ENCODE measurements around the gene ANKRD36C.
"Not testable (repeated sequence)": the region's sequence is repeated elsewhere in the genome, so short reads cannot be mapped to it uniquely, and the experiment has no call there.

The ANKRD36C gene

GRCh38 chr2:95992520-95993272 is 1.1 kb upstream of the ANKRD36C start:
- not testable (repeated sequence) for H3K9me3 ChIP-seq, H3K27me3 ChIP-seq, H3K36me3 ChIP-seq, H3K4me1 ChIP-seq
- TF ChIP-seq CTCF (IDR thresholded peaks at IDR 0.05; ENCODE audit: low read depth, low read length), result peak; percentile 60
- H3K4me3 ChIP-seq (ENCODE audit: low read depth, low read length), result peak overlapping the region; percentile 60
- peak; percentile 41 for DNase-seq

GRCh38 chr2:95992102-95992501 is 478 bp upstream of the ANKRD36C start:
- peak overlapping the region; percentile 60 for H3K4me3 ChIP-seq (ENCODE audit: low read depth, low read length)
- not testable (repeated sequence) for H3K4me1 ChIP-seq, H3K27me3 ChIP-seq, H3K36me3 ChIP-seq, H3K9me3 ChIP-seq
- peak; percentile 39 for DNase-seq

GRCh38 chr2:95990884-95991283 is 740 bp downstream of the ANKRD36C start:
- DNase-seq, H3K4me1 ChIP-seq, H3K36me3 ChIP-seq, H3K9me3 ChIP-seq, H3K27me3 ChIP-seq: not testable (repeated sequence)
- H3K4me3 ChIP-seq (ENCODE audit: low read depth, low read length), result peak overlapping the region; percentile 14; the same call in 1 of the 2 replicates

DNA sequence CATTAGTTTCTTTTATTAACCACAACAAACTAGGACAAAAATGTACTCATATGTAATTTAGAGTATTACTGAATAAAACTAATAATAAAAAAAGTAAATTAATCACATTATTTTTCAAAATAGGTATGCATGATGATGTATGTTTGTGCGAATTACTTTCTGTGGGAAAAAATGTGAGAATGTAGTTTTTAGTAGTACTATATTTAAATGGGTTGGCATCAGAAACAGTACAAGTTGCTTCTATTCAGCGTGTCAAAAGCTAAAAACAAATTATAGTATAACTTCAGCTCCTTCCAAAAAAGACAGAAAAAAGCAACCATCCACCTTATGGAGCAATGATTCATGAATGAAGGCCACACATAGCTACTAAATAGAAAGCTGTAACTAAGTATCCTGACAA is 40.0 kb downstream of the ANKRD36C start:
- not testable (repeated sequence) for H3K4me1 ChIP-seq; H3K9me3 ChIP-seq; H3K36me3 ChIP-seq; H3K4me3 ChIP-seq (ENCODE audit: low read depth, low read length); H3K27me3 ChIP-seq; DNase-seq

DNA sequence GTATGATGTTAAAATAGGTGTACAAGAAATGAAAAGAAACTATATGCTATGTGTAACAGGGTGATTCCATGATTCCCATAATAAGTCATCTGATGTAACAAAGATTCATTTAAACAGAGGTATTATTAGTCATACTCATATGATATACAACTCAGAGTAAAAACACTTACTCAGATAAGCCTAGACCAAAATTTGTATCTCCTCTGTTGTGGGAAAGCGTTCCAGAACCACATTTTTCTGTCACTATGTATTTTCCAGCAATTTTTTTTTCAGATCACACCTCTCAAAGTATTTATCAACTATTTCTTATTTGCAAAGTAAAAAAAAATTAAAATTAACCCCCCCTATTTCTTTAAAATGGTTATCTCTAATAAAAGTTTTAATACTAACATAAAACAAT is 43.6 kb downstream of the ANKRD36C start:
- not testable (repeated sequence) for H3K36me3 ChIP-seq; H3K9me3 ChIP-seq; H3K4me1 ChIP-seq; DNase-seq; H3K27me3 ChIP-seq; H3K4me3 ChIP-seq (ENCODE audit: low read depth, low read length)

DNA sequence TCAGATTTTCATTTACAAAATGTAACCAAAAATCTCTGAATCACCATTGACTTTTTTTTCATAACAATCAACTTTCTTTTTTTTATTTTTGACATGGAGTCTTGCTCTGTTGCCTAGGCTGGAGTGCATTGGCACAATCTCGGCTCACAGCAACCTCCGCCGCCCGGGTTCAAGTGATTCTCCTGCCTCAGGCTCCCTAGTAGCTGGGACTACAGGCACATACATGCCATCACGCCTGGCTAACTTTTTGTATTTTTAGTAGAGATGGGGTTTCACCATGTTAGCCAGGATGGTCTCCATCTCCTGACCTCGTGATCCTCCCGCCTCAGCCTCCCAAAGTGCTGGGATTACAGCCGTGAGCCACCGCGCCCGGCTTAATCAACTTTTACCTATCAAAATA is 51.7 kb downstream of the ANKRD36C start:
- H3K4me1 ChIP-seq; H3K27me3 ChIP-seq; H3K9me3 ChIP-seq; H3K36me3 ChIP-seq; H3K4me3 ChIP-seq (ENCODE audit: low read depth, low read length); DNase-seq: not testable (repeated sequence)

DNA sequence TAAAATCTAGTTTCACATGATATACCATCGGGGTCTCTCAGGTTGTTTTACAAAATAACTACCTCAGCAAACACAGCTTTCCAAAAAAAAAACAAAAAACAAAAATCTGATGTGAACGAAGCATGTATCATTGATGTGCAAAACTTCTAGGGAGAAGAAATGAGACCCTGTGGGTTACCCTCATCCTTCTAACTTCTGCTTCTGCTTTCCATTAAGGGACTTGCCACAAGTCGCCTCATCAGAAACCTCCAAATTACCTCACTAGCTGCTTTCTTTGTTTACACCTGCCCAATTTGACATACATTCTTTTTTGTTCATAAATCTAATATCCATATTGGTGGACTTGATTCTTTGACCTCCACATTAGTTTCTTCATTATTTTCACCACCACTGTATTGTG is 60.9 kb downstream of the ANKRD36C start:
- H3K4me3 ChIP-seq (ENCODE audit: low read depth, low read length); H3K36me3 ChIP-seq; H3K9me3 ChIP-seq; DNase-seq; H3K27me3 ChIP-seq; H3K4me1 ChIP-seq: not testable (repeated sequence)

GRCh38 chr2:95917007-95917406 is 74.6 kb downstream of the ANKRD36C start:
- H3K9me3 ChIP-seq; H3K4me1 ChIP-seq; H3K27me3 ChIP-seq; H3K4me3 ChIP-seq (ENCODE audit: low read depth, low read length); DNase-seq; H3K36me3 ChIP-seq: not testable (repeated sequence)

DNA sequence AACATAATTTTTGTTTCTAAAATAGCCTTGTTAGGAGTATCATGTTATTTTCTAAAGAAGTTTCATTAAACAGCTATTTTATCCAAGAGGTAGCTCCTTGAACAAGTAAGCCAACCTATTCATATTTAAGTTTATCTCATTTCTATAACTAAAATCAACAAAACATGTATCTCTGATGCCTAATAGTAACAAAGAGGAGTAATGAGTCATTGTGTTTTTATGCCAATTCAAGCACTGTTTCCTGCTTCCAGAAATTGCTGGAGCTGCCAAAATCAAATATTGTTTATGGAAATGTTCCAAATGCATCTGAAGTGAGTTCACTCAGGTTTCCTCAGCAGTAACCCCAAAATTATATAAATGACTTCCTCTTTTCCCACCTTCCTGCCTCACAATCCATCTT is 76.5 kb downstream of the ANKRD36C start:
- H3K27me3 ChIP-seq, result not testable (repeated sequence)

DNA sequence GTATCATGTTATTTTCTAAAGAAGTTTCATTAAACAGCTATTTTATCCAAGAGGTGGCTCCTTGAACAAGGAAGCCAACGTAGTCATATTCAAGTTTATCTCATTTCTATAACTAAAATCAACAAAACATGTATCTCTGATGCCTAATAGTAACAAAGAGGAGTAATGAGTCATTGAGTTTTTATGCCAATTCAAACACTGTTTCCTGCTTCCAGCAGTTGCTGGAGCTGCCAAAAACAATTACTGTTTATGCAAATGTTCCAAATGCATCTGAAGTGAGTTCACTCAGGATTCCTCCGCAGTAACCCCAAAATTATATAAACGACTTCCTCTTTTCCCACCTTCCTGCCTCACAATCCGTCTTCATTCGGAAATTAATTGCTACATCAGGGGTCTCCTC is 80.2 kb downstream of the ANKRD36C start:
- H3K9me3 ChIP-seq; DNase-seq; H3K4me3 ChIP-seq (ENCODE audit: low read depth, low read length); H3K27me3 ChIP-seq; H3K4me1 ChIP-seq; H3K36me3 ChIP-seq: not testable (repeated sequence)

More for the DNA sequence above, 76.5 kb downstream of the ANKRD36C start:
- H3K4me1 ChIP-seq; H3K4me3 ChIP-seq (ENCODE audit: low read depth, low read length); DNase-seq; H3K36me3 ChIP-seq; H3K9me3 ChIP-seq: not testable (repeated sequence)

DNA sequence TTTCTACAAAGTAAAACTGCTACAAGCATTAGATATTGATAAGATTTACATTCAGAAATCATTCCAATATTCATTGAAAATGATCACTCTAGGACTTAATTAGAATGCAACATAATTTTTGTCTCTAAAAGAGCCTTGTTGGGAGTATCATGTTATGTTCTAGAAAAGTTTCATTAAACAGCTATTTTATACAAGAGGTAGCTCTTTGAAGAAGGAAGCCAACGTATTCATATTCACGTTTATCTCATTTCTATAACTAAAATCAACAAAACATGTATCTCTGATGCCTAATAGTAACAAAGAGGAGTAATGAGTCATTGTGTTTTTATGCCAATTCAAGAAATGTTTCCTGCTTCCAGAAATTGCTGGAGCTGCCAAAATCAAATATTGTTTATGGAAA is 97.2 kb downstream of the ANKRD36C start:
- H3K4me3 ChIP-seq (ENCODE audit: low read depth, low read length); H3K27me3 ChIP-seq; H3K36me3 ChIP-seq; H3K9me3 ChIP-seq; H3K4me1 ChIP-seq; DNase-seq: not testable (repeated sequence)

- H3K4me1 ChIP-seq; DNase-seq; H3K36me3 ChIP-seq; H3K4me3 ChIP-seq (ENCODE audit: low read depth, low read length); H3K27me3 ChIP-seq; H3K9me3 ChIP-seq: not testable (repeated sequence)
These were observed 123.7 kb downstream of the ANKRD36C start for GRCh38 chr2:95867929-95868328.

DNA sequence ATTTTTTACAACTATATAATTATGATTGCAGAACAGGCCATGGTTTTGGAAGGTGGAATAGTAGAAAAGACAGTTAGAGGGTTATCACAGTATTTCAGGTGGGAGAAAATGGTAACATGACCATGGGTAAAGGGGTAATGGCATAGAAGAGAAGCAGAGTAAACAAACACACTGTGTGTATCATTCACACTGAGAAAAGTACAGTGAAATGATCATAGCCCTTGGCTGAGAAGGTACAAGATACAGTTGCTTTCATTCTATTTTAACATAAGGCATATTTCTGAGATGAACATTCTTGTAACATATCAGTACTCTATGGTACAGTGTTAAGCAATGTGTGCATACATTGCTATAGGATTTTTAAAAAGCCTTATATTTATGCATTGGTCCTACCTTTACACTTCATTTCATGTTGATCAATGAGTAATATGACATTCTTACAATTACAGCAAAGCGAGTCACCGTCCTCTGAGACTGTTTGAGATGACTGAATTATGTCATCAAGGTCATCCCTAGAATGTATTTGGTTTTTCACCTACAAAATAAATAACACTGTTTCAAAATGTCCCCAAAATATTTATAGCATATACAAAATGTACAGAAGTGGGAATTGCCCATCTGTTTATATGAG is 124.5 kb downstream of the ANKRD36C start:
- not testable (repeated sequence) for DNase-seq; H3K36me3 ChIP-seq; H3K27me3 ChIP-seq; H3K4me3 ChIP-seq (ENCODE audit: low read depth, low read length); H3K9me3 ChIP-seq; H3K4me1 ChIP-seq

GRCh38 chr2:95862121-95862520 is 129.5 kb downstream of the ANKRD36C start:
- not testable (repeated sequence) for H3K4me1 ChIP-seq, DNase-seq

More at GRCh38 chr2:95862121-95862520, 129.5 kb downstream of the ANKRD36C start:
- not testable (repeated sequence) for H3K4me3 ChIP-seq (ENCODE audit: low read depth, low read length); H3K9me3 ChIP-seq; H3K27me3 ChIP-seq; H3K36me3 ChIP-seq
